Globus pallidus (tissue), 1 donor: Measurements from ENCODE around the gene CERS1.
A peak's percentile ranks its signal among the peaks of the same experiment; 100 is the strongest.

ENCODE experiments used
- DNase-seq: peaks from one replicate; pipeline ENCODE4 v3.0.0-alpha.2; 2015; ENCODE audit warnings: low spot score

The CERS1 gene

GRCh38 chr19:18898607-18899408, 2.9 kb upstream of the CERS1 start:
- DNase-seq, result no peak

GRCh38 chr19:18898081-18898606, 2.2 kb upstream of the CERS1 start:
- DNase-seq, result no peak

- DNase-seq, result no peak
Measured at GRCh38 chr19:18897094-18898029, 1.4 kb upstream of the CERS1 start.

GRCh38 chr19:18896421-18896841, 473 bp upstream of the CERS1 start:
- DNase-seq, result peak; percentile 56

DNA sequence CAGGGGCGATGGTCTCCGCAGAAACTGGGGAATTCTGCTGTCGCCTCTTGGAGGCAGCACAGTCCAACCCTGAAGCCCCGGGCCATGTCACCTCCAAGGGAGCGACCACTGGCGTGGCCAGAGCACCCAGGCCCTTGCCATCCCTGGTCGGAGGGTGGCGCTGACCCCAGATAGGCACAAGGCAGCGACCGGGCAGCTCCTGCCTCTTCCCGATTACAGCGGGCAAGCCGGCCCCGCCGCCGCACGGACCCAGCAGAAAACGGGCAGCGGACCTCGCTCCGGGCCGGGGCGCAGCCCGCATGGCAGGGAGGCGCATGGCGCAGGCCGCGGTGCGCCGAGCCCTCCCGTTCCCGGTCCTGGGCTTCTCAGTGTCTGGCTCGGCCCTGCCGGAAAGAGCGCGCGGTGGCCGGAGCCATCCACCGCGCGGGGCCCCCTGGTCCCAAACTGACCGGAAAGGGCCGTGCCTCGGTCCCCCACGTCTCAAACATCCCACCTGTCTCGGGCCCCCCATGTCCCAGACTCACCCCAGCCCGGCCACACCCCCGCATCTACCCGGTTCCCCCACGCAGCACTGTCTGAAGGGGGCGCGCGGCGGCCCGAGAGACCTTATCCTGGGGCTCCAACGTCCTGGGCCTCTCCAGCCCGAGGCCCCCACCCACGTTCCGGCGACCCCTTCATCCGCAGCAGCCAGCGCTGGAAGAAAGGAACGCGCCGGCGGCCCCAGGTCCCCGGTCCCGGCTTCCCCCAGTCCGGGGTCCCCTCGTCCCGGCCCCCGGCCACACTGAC, 727 bp downstream of the CERS1 start:
- peak; percentile 67 for DNase-seq

DNA sequence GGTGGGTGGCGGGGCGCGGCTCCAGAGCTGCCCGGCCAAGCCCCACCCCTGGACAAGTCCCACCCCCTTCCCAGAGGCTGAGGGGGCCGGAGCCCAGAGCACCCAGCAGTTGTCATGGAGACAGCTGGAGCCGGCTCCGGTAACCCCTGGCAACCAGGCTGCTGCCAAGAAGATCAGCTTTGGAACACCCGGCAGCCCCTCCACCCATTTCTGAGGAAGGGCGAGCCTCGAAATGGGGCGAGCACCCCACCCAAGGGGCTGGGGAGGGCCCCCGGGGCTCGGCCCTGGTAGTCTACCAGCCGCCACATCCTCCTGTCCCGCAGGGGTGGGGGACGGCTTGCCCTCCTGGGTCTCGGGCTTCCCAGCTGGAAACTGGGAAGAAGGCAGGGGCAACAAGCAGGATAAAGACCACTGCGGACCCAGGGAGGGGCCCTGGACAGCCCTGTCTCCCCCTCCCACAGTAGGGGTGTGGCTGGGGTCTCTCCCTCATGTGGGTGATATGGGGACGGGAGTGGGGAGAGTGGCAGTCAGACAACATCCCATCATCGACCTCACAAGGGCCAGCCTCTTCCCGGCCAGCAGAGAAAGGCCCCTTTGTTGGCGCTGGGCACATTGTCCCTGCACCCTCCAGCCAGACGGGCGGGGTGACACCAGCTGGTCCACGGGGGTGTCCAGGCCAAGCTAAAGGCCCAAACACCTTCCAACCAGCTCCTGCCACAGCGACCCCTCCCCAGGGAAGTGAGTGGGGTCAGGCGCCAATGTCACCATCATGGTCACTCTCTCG, 1.5 kb downstream of the CERS1 start:
- peak; percentile 98 for DNase-seq

GRCh38 chr19:18893587-18894253, 2.2 kb downstream of the CERS1 start:
- peak; percentile 33 for DNase-seq

DNA sequence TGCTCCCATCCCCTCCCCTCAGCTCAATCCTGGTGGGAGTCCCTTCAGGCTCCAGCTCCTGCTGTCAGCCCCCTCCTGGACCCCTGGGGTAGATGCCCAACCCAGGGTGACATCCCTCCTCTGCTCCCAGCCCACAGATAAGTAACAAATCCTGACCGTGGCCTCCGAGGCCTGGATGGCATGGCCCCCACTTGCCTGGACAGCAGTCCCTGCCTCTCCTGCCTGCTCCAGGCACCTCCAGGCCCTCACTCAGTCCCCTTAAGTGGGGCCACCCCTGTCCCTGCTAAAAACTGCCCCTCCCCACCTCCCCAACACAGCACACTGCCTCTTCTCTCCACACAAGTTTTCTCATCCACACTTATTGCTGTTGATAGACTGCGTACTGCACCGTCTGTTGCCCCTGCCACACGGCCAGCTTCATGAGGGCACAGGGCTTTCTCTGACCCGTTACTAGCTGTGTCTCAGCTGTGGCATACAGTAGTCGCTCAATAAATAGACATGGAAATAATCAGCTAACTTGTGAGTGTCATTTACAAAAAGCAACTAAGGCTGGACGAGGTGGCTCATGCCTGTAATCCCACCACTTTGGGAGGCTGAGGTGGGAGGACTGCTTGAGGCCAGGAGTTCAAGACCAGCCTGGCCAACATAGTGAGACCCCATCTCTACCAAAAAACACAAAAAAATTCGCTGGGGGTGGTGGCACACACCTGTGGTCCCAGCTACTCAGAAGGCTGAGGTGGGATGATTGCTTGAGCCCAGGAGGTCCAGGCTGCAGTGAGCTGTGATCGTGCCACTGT, 5.8 kb downstream of the CERS1 start:
- no peak for DNase-seq

GRCh38 chr19:18886972-18887371, 9.0 kb downstream of the CERS1 start:
- DNase-seq, result no peak

DNA sequence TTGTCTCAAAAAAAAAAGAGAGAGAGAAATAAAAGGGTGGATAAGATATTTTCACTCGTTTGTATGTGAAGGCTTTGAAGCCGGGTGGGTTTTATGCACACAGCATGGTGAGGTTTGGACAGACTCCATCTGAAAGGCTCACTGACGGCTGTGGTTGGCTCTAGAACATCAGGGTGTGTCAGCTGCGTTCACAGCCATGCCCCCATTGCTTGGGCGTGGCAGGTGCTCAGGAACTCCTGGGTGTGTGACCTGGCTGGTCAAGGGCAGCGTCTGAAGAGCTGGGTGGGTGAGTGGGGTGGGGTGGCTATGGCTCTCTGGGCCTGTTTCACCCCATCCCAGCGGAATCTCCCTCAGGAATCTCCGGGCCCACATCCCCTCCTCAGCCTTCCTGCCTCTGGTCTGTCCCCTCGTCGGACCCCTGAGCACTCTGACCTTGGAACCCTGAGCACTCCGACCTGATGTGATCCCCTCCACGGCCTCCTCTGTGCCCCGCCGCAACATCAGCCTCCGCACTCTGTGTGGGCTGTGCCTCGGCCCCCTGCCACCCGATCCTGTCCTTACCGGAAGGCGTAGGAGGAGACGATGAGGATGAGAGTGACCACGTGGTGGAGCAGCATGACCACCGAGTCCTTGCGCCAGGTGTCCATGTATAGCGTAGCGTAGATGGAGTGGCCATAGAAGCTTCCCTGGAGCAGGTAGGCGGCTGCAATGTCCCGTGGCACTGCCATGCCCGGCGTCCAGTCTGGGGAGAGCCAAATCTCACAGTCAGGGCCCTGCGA, 12.2 kb downstream of the CERS1 start:
- no peak for DNase-seq

GRCh38 chr19:18881491-18881890, 14.5 kb downstream of the CERS1 start:
- no peak for DNase-seq

DNA sequence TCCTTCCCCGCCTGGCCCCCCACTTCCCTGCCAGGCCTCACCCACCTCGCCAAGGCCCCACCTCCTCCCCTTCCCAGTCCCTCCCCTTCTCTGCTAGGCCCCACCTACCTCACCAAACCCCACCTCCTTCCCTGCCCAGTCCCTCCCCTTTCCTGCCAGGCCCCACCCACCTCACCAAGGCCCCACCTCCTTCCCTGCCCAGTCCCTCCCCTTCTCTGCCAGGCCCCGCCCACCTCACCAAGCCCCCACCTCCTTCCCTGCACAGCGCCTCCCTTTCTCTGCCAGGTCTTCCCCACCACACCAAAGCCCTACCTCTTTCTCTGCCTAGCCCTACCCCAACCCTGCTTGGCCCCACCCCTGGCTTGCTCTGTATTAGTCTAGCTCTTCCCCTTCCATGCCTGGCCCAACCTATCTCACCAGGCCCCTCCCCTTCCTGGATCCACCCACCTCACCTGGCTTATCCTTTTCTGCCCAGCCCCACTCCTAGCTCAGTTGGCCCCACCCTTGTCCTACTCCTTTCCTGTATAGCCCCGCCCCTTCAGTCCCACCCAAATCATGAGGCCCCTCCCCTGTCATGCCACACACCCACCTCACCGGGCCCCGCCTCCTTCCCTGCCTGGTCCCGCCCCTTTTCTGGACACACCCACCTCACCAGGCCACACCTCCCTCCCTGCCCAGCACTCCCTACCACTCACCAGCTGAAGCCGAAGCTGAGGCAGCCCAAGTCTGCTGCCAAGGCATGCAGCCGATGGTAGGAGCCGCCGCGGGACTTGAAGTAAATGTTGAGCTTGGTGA, 16.2 kb downstream of the CERS1 start:
- DNase-seq, result no peak

GRCh38 chr19:18878858-18879578, 16.9 kb downstream of the CERS1 start:
- DNase-seq, result no peak

DNA sequence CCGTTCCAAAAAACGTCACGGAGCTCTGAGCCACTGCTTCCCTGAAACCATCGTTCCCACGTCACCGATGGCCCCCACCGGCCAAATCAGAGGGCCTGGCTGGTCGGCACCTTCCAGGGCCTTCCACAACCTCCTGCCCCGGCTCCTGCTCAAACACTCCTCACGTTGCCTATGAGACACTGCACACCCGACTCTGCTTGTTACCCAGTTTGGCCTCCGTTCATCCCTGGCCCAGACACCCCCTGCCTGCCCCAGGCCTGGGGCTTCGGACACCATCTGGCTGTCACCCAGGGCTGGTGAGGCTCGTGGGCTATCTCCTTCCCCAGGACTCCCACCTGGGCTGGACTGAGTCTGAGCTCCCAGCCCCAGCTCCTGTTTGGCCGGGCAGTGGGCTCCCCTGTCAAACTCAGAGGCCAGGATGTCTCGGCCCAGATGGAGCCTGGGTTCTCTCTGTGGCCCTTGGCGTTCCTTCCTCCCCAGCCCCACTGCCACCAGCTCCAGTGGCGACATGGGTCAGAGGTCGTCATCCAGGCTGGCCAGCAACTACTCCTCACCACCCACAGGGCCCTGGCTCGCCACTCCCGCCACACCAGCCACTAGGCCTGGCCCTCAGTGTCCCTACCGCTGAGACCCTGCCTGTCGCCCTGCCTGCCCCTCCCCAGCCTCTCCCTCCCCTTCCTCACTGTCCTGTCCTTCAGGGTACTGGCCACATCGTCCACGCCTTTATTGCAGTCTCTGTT, 17.7 kb downstream of the CERS1 start:
- no peak for DNase-seq

DNA sequence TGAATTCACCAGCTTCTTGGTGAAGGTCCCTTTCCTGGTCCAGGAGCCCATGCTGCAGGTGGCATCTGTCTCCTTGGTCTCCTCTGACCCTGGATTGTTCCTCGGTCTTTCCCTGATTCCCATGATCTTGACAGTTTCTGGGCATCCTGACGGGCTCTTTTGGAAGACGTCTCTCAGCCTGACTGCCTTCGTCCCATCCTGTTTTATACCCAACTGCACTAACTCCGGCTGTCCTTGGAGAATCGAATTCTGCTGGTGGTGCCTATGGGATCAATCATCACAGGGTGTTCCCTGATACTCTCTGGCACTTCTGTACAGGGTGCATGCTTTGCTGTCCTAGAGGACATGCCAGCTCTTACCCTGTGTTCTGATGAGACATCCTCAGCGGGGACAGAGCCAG, 19.1 kb downstream of the CERS1 start:
- no peak for DNase-seq

- no peak for DNase-seq
Measured at GRCh38 chr19:18875726-18876125, 20.2 kb downstream of the CERS1 start.

GRCh38 chr19:18871543-18871942, 24.4 kb downstream of the CERS1 start:
- DNase-seq, result no peak
